ENCODE measurements around the gene NRXN3. TPM values are rescaled to one million over a fixed set of nuclear protein-coding genes. Genes with fewer than 3 reads are reported as not detected.

The NRXN3 gene
- total and polyA plus RNA-seq, 4 donors: 0.07 to 1.2 (median 0.23) TPM

GRCh38 chr14:78947681-78948080 lies 777.5 kb downstream of the NRXN3 start:
- H3K4me3 ChIP-seq (ENCODE audit: low read depth in 1 of 3, low read length in 3 of 3): no peak overlapping the region
- no peaks in the 10 kb centered on the region for H3K9me3 ChIP-seq (ENCODE audit: control insufficient read depth in 4 of 4, low read length in 3 of 4)
- H3K36me3 ChIP-seq (ENCODE audit: control insufficient read depth in 4 of 4, insufficient read depth in 3 of 4, low read depth in 1 of 4, low read length in 3 of 4): no peaks in the 10 kb centered on the region
- peaks cover 0 to 4% (median under 1%) of the 10 kb centered on the region in 4 donors for H3K27me3 ChIP-seq (ENCODE audit: control insufficient read depth in 4 of 4, insufficient read depth in 4 of 4, low read length in 3 of 4)
- no peak overlapping the region for H3K27ac ChIP-seq (ENCODE audit: low read depth in 1 of 2, low read length in 2 of 2)
- no peak overlapping the region for H3K9ac ChIP-seq (ENCODE audit: low read depth in 1 of 2, low read length in 2 of 2)
- TF ChIP-seq, protein P1, sequence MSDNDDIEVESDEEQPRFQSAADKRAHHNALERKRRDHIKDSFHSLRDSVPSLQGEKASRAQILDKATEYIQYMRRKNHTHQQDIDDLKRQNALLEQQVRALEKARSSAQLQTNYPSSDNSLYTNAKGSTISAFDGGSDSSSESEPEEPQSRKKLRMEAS (IDR thresholded peaks at IDR 0.05): no peak
- TF ChIP-seq ATF3 (IDR thresholded peaks at IDR 0.05) (no peak), FOXA1 (IDR thresholded peaks at IDR 0.05) (no peak), RAD21 (IDR thresholded peaks at IDR 0.05) (no peak), GABPA (IDR thresholded peaks at IDR 0.05 in 1 of 2, conservative IDR thresholded peaks at IDR 0.05 in 1 of 2) (no peak), NR2F2 (IDR thresholded peaks at IDR 0.05) (no peak), HNF4G (IDR thresholded peaks at IDR 0.05) (no peak), YY1 (IDR thresholded peaks at IDR 0.05) (no peak), CTCF (IDR thresholded peaks at IDR 0.05; ENCODE audit: low read depth, low read length, missing input control) (no peak), FOXA2 (IDR thresholded peaks at IDR 0.05) (no peak), HNF4A (conservative IDR thresholded peaks at IDR 0.05) (no peak), TAF1 (conservative IDR thresholded peaks at IDR 0.05) (no peak)
- DNase-seq (ENCODE audit: low spot score): no peak
- no peaks in the 10 kb centered on the region for H3K4me1 ChIP-seq (ENCODE audit: control insufficient read depth in 4 of 4, insufficient read depth in 4 of 4, low read length in 3 of 4)
- 91% methylated on average over 2 of the region's 2 CpGs for WGBS

DNA sequence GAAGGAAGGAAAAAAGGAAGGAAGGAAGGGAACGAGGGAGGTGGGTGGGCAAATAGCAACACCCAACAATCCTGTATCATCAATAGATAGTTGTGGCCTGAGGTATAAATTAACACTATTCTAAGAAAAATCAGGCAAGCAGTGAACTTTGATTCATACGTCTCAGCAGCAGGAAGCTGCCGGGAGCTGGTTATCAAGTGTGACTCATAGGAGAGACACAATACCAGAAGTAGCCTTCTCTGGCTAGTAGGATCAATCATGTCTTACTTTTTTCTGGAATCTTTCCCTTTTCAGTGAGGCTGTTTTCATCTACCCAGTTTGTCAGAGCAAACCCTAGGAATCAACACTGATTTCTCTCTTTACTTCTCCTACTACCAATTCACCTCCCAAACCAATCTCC lies 780.5 kb downstream of the NRXN3 start:
- no peak overlapping the region for H3K27ac ChIP-seq (ENCODE audit: low read depth in 1 of 2, low read length in 2 of 2)
- no peaks in the 10 kb centered on the region for H3K9me3 ChIP-seq (ENCODE audit: control insufficient read depth in 4 of 4, low read length in 3 of 4)
- no peak for TF ChIP-seq GABPA (IDR thresholded peaks at IDR 0.05 in 1 of 2, conservative IDR thresholded peaks at IDR 0.05 in 1 of 2)
- TF ChIP-seq HNF4G (IDR thresholded peaks at IDR 0.05): no peak
- TF ChIP-seq SP1 (IDR thresholded peaks at IDR 0.05): no peak
- no peak for TF ChIP-seq FOXA2 (IDR thresholded peaks at IDR 0.05)
- no peak for TF ChIP-seq YY1 (IDR thresholded peaks at IDR 0.05)
- TF ChIP-seq RXRA (IDR thresholded peaks at IDR 0.05): no peak
- no peak for TF ChIP-seq ZBTB33 (IDR thresholded peaks at IDR 0.05)
- TF ChIP-seq JUND (IDR thresholded peaks at IDR 0.05): no peak
- TF ChIP-seq FOXA1 (IDR thresholded peaks at IDR 0.05): no peak
- TF ChIP-seq HNF4A (conservative IDR thresholded peaks at IDR 0.05): no peak
- no peak for TF ChIP-seq TAF1 (conservative IDR thresholded peaks at IDR 0.05)
- TF ChIP-seq CTCF (IDR thresholded peaks at IDR 0.05; ENCODE audit: low read depth, low read length, missing input control): no peak
- no peak for TF ChIP-seq ATF3 (IDR thresholded peaks at IDR 0.05)
- no peak for TF ChIP-seq EGR1 (IDR thresholded peaks at IDR 0.05; ENCODE audit: low read depth in 2 of 2)
- TF ChIP-seq RAD21 (IDR thresholded peaks at IDR 0.05): no peak
- TF ChIP-seq, protein P1 (IDR thresholded peaks at IDR 0.05): no peak
- TF ChIP-seq, protein P2, sequence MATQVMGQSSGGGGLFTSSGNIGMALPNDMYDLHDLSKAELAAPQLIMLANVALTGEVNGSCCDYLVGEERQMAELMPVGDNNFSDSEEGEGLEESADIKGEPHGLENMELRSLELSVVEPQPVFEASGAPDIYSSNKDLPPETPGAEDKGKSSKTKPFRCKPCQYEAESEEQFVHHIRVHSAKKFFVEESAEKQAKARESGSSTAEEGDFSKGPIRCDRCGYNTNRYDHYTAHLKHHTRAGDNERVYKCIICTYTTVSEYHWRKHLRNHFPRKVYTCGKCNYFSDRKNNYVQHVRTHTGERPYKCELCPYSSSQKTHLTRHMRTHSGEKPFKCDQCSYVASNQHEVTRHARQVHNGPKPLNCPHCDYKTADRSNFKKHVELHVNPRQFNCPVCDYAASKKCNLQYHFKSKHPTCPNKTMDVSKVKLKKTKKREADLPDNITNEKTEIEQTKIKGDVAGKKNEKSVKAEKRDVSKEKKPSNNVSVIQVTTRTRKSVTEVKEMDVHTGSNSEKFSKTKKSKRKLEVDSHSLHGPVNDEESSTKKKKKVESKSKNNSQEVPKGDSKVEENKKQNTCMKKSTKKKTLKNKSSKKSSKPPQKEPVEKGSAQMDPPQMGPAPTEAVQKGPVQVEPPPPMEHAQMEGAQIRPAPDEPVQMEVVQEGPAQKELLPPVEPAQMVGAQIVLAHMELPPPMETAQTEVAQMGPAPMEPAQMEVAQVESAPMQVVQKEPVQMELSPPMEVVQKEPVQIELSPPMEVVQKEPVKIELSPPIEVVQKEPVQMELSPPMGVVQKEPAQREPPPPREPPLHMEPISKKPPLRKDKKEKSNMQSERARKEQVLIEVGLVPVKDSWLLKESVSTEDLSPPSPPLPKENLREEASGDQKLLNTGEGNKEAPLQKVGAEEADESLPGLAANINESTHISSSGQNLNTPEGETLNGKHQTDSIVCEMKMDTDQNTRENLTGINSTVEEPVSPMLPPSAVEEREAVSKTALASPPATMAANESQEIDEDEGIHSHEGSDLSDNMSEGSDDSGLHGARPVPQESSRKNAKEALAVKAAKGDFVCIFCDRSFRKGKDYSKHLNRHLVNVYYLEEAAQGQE (IDR thresholded peaks at IDR 0.05): no peak
- H3K36me3 ChIP-seq (ENCODE audit: control insufficient read depth in 4 of 4, insufficient read depth in 3 of 4, low read depth in 1 of 4, low read length in 3 of 4): no peaks in the 10 kb centered on the region
- peaks cover 0 to 9% (median under 1%) of the 10 kb centered on the region in 4 donors for H3K27me3 ChIP-seq (ENCODE audit: control insufficient read depth in 4 of 4, insufficient read depth in 4 of 4, low read length in 3 of 4)
- DNase-seq (ENCODE audit: low spot score): no peak
- H3K9ac ChIP-seq (ENCODE audit: low read depth in 1 of 2, low read length in 2 of 2): no peak overlapping the region
- 29% methylated on average over 3 of the region's 3 CpGs for WGBS
- no peaks in the 10 kb centered on the region for H3K4me1 ChIP-seq (ENCODE audit: control insufficient read depth in 4 of 4, insufficient read depth in 4 of 4, low read length in 3 of 4)
- no peak overlapping the region for H3K4me3 ChIP-seq (ENCODE audit: low read depth in 1 of 3, low read length in 3 of 3)
